Measurements from ENCODE around the gene P2RX7.

P2RX7 gene

GRCh38 chr12:121132601-121133481, at the start of gene P2RX7:
P2RX7 (plus strand) TSS chr12:121132876; CDS start chr12:121132971, 95 bp downstream.
- DNase-seq (ENCODE audit: low read depth) = peak; percentile 17

GRCh38 chr12:121084229-121084628, 48.4 kb upstream of the P2RX7 start:
- no peak for DNase-seq (ENCODE audit: low read depth)

- DNase-seq (ENCODE audit: low read depth) = no peak
These were observed 47.6 kb upstream of the P2RX7 start for GRCh38 chr12:121085069-121085468.

GRCh38 chr12:121085506-121086353, 46.9 kb upstream of the P2RX7 start:
- no peak for DNase-seq (ENCODE audit: low read depth)

GRCh38 chr12:121086781-121087295, 45.8 kb upstream of the P2RX7 start:
- no peak for DNase-seq (ENCODE audit: low read depth)

- no peak for DNase-seq (ENCODE audit: low read depth)
These were observed 45.0 kb upstream of the P2RX7 start for GRCh38 chr12:121087467-121088194.

GRCh38 chr12:121088195-121088585, 44.5 kb upstream of the P2RX7 start:
- DNase-seq (ENCODE audit: low read depth) = no peak

GRCh38 chr12:121089031-121089812, 43.5 kb upstream of the P2RX7 start:
- no peak for DNase-seq (ENCODE audit: low read depth)

GRCh38 chr12:121089813-121090430, 42.8 kb upstream of the P2RX7 start:
- no peak for DNase-seq (ENCODE audit: low read depth)

- no peak for DNase-seq (ENCODE audit: low read depth)
These were observed 41.8 kb upstream of the P2RX7 start for GRCh38 chr12:121090586-121091514.

GRCh38 chr12:121092034-121092433, 40.6 kb upstream of the P2RX7 start:
- DNase-seq (ENCODE audit: low read depth) = no peak

GRCh38 chr12:121093487-121093891, 39.2 kb upstream of the P2RX7 start:
- DNase-seq (ENCODE audit: low read depth) = no peak

GRCh38 chr12:121095544-121096198, 37.0 kb upstream of the P2RX7 start:
- peak; percentile 73 for DNase-seq (ENCODE audit: low read depth)

- DNase-seq (ENCODE audit: low read depth) = no peak
These were observed 36.4 kb upstream of the P2RX7 start for GRCh38 chr12:121096199-121096798.

GRCh38 chr12:121099779-121100178, 32.9 kb upstream of the P2RX7 start:
- DNase-seq (ENCODE audit: low read depth) = no peak

GRCh38 chr12:121102307-121102706, 30.4 kb upstream of the P2RX7 start:
- no peak for DNase-seq (ENCODE audit: low read depth)

- no peak for DNase-seq (ENCODE audit: low read depth)
These were observed 25.0 kb upstream of the P2RX7 start for GRCh38 chr12:121107681-121108080.

- DNase-seq (ENCODE audit: low read depth) = no peak
These were observed 24.2 kb upstream of the P2RX7 start for GRCh38 chr12:121108492-121108891.

All from stimulated activated CD4-positive, alpha-beta T cell treated with anti-CD3 and anti-CD28 coated beads, Interleukin-2, amount 100 ng/mL, for 4 hours (primary cell).